ENCODE results near the gene SERINC5. TPM values are rescaled to one million over a fixed set of nuclear protein-coding genes. Genes with fewer than 3 reads are reported as not detected.
A peak's percentile ranks its signal among the peaks of the same experiment; 100 is the strongest.

The SERINC5 gene
- total and polyA plus RNA-seq, 3 donors from 2014 or later = 62.3 to 217 (median 158) TPM

GRCh38 chr5:80192507-80193241 lies 63.2 kb downstream of the SERINC5 start:
- TF ChIP-seq, protein P1, sequence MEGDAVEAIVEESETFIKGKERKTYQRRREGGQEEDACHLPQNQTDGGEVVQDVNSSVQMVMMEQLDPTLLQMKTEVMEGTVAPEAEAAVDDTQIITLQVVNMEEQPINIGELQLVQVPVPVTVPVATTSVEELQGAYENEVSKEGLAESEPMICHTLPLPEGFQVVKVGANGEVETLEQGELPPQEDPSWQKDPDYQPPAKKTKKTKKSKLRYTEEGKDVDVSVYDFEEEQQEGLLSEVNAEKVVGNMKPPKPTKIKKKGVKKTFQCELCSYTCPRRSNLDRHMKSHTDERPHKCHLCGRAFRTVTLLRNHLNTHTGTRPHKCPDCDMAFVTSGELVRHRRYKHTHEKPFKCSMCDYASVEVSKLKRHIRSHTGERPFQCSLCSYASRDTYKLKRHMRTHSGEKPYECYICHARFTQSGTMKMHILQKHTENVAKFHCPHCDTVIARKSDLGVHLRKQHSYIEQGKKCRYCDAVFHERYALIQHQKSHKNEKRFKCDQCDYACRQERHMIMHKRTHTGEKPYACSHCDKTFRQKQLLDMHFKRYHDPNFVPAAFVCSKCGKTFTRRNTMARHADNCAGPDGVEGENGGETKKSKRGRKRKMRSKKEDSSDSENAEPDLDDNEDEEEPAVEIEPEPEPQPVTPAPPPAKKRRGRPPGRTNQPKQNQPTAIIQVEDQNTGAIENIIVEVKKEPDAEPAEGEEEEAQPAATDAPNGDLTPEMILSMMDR (IDR thresholded peaks at IDR 0.05) = no peak
- no peak for TF ChIP-seq POLR2A (IDR thresholded peaks at IDR 0.05)
- intact Hi-C loops (cut with DNase I; ENCODE audit: low total_unique reads) = no loop called here
- Histone ChIP-seq H3K4me3 (no peak overlapping the region), H3K27me3 (no peaks in the 10 kb centered on the region), H3K4me1 (peaks cover 85% of the 10 kb centered on the region), H3K27ac (peak overlapping the region; percentile 78 to 89), H3K9me3 (no peaks in the 10 kb centered on the region), H3K36me3 (ENCODE audit: low read depth, missing control alignments) (no peaks in the 10 kb centered on the region)
- WGBS, 2 donors = 30 to 44% methylated on average over 11 of the region's 11 CpGs
- DNase-seq = peak; percentile 80

- TF ChIP-seq, protein P1 (IDR thresholded peaks at IDR 0.05) = no peak
- no peak for TF ChIP-seq POLR2A (IDR thresholded peaks at IDR 0.05)
- Histone ChIP-seq H3K4me1 (peaks cover 92% of the 10 kb centered on the region), H3K27ac (peak overlapping the region; percentile 78 to 89), H3K36me3 (ENCODE audit: low read depth, missing control alignments) (no peaks in the 10 kb centered on the region), H3K27me3 (no peaks in the 10 kb centered on the region), H3K4me3 (no peak overlapping the region), H3K9me3 (no peaks in the 10 kb centered on the region)
- intact Hi-C loops (cut with DNase I; ENCODE audit: low total_unique reads) = no loop called here
- WGBS, 2 donors = 33 to 46% methylated on average over 4 of the region's 4 CpGs
- peak; percentile 54 for DNase-seq
Observed at GRCh38 chr5:80191991-80192398, 63.9 kb downstream of the SERINC5 start.

DNA sequence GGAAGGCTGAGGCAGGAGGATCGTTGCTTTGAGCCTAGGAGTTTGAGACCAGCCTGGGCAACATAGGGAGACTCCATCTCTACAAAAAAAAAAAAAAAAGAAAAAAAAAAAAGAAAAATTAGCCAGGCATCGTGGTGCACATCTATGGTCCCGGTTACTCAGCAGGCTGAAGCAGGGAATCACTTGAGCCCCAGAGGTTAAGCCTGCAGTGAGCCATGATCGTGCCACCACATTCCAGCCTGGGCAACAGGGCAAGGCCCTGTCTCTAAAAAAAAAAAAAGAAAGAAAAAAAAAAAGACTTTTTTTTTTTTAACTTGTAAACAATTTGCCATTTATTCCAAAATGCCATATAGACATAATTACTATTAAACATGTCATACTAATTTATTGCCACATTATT lies 64.5 kb downstream of the SERINC5 start:
- peaks cover 98% of the 10 kb centered on the region for H3K4me1 ChIP-seq
- H3K27ac ChIP-seq = peak overlapping the region; percentile 78 to 89
- no peak overlapping the region for H3K4me3 ChIP-seq
- WGBS, 2 donors = 41 to 48% methylated on average over 4 of the region's 4 CpGs
- no peaks in the 10 kb centered on the region for H3K36me3 ChIP-seq (ENCODE audit: low read depth, missing control alignments)
- H3K9me3 ChIP-seq = no peaks in the 10 kb centered on the region
- intact Hi-C loops (cut with DNase I; ENCODE audit: low total_unique reads) = no loop called here
- no peak for TF ChIP-seq POLR2A (IDR thresholded peaks at IDR 0.05)
- TF ChIP-seq, protein P1 (IDR thresholded peaks at IDR 0.05) = no peak
- H3K27me3 ChIP-seq = no peaks in the 10 kb centered on the region
- DNase-seq = no peak

DNA sequence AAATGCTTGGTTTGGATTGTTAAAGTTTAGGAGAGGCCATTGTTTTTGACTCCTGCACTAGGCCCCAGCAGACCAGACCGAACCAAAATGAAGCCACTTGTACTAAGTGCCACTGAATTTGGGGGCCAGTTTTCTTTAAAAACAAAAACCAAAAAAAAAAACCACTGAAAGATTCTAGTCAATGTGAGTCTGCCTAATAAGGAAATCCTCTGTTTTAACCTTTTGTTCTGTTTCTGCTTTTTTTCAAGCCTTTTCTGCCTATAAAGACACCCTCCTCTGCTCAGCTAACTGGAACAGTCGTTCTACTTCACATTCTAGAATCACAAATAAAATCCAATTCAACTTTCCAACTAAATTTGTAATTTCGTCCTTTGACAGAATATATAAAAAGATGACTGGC lies 64.9 kb downstream of the SERINC5 start:
- H3K27ac ChIP-seq = peak overlapping the region; percentile 78 to 89
- H3K4me3 ChIP-seq = no peak overlapping the region
- DNase-seq = no peak
- H3K4me1 ChIP-seq = peaks cover 95% of the 10 kb centered on the region
- no peaks in the 10 kb centered on the region for H3K36me3 ChIP-seq (ENCODE audit: low read depth, missing control alignments)
- no peaks in the 10 kb centered on the region for H3K9me3 ChIP-seq
- intact Hi-C loops (cut with DNase I; ENCODE audit: low total_unique reads) = no loop called here
- no peaks in the 10 kb centered on the region for H3K27me3 ChIP-seq
- TF ChIP-seq, protein P1 (IDR thresholded peaks at IDR 0.05) = no peak
- TF ChIP-seq POLR2A (IDR thresholded peaks at IDR 0.05) = no peak
- 43 to 53% methylated on average over 3 of the region's 3 CpGs for WGBS, 2 donors

- Histone ChIP-seq H3K4me1 (peaks cover 85% of the 10 kb centered on the region), H3K9me3 (no peaks in the 10 kb centered on the region), H3K4me3 (no peak overlapping the region), H3K27ac (peak overlapping the region; percentile 78 to 89), H3K36me3 (ENCODE audit: low read depth, missing control alignments) (no peaks in the 10 kb centered on the region), H3K27me3 (no peaks in the 10 kb centered on the region)
- WGBS, 2 donors = 26 to 37% methylated on average over 3 of the region's 3 CpGs
- intact Hi-C loops (cut with DNase I; ENCODE audit: low total_unique reads) = no loop called here
- DNase-seq = peak; percentile 82
- TF ChIP-seq POLR2A (IDR thresholded peaks at IDR 0.05) = no peak
- TF ChIP-seq, protein P1 (IDR thresholded peaks at IDR 0.05) = no peak
Observed at GRCh38 chr5:80189701-80190100, 66.1 kb downstream of the SERINC5 start.

All from testis (tissue), 3 donors.